PC-3 (cell line): Measurements from ENCODE around the gene BTBD2. TPM values are rescaled to one million over a fixed set of nuclear protein-coding genes. Genes with fewer than 3 reads are reported as not detected.
A peak's percentile ranks its signal among the peaks of the same experiment; 100 is the strongest.

ENCODE experiments used
- ATAC-seq: fragments of 200-7000 bp; cut with Tn5 transposase; 2 replicates; pipeline ENCODE4 v1.9.1; 2020; ENCODE audit warnings: mild to moderate bottlenecking, moderate library complexity
- BruUV-seq: library from RNA; stranded (reverse); fragments of 400-500 nt; replicated peaks from 2 replicates; lab custom pipeline; 2021; lab: Mats Ljungman, UMichigan
- CTCF ChIA-PET: fragments of 300-600 bp; sonication (Branson Sonifier 250); formaldehyde crosslinking; loops from one replicate; lab custom pipeline; 2022; ENCODE audit warnings: antibody characterized with exemption; lab: Charles Lee
- POLR2A ChIA-PET: fragments of 300-600 bp; sonication (Branson Sonifier 250); formaldehyde crosslinking; loops from one replicate; lab custom pipeline; 2022; ENCODE audit warnings: antibody characterized with exemption; ENCODE audit not compliant: unreplicated experiment; lab: Charles Lee
- DNase-seq: peaks from one replicate; pipeline ENCODE4 v3.0.0-alpha.2; 2015
- H2AFZ ChIP-seq: fragments of 300-600 bp; sonication (generic); 2 replicates; pipeline ENCODE4 v1.6.0; 2016; ENCODE audit warnings: antibody characterized with exemption, low read length
- H3F3A ChIP-seq: fragments of 300-600 bp; sonication (generic); one replicate; pipeline ENCODE4 v1.6.0; 2017; ENCODE audit warnings: antibody characterized with exemption, low read length, control low read depth, mild to moderate bottlenecking; ENCODE audit not compliant: unreplicated experiment
- H3K27ac ChIP-seq: fragments of 300-600 bp; sonication (generic); 2 replicates; pipeline ENCODE4 v1.5.1; 2016; ENCODE audit warnings: mild to moderate bottlenecking, low read length
- H3K27me3 ChIP-seq: fragments of 300-600 bp; sonication (generic); 2 replicates; pipeline ENCODE4 v1.6.1; 2016; ENCODE audit warnings: low read length, mixed read lengths
- H3K36me3 ChIP-seq: fragments of 300-600 bp; sonication (generic); 2 replicates; pipeline ENCODE4 v1.6.1; 2016; ENCODE audit warnings: low read depth, mixed run types, low read length, mixed read lengths
- H3K4me1 ChIP-seq: fragments of 300-600 bp; sonication (generic); 2 replicates; pipeline ENCODE4 v1.5.1; 2016; ENCODE audit warnings: low read length; ENCODE audit not compliant: insufficient read depth
- H3K4me2 ChIP-seq: fragments of 300-600 bp; sonication (generic); 2 replicates; pipeline ENCODE4 v1.6.0; 2016; ENCODE audit warnings: low read length
- H3K4me3 ChIP-seq: fragments of 300-600 bp; sonication (generic); 2 replicates; pipeline ENCODE4 v1.5.1; 2016; ENCODE audit warnings: mild to moderate bottlenecking, low read length, mixed read lengths
- H3K79me2 ChIP-seq: fragments of 300-600 bp; sonication (generic); 2 replicates; pipeline ENCODE4 v1.6.1; 2017; ENCODE audit warnings: low read length, mixed read lengths
- H3K9ac ChIP-seq: fragments of 300-600 bp; sonication (generic); 2 replicates; pipeline ENCODE4 v1.6.0; 2016; ENCODE audit warnings: mild to moderate bottlenecking, low read length
- H3K9me2 ChIP-seq: fragments of 300-600 bp; sonication (generic); replicated peaks from 2 replicates; pipeline ENCODE4 v1.6.1; 2016; ENCODE audit warnings: mixed run types, low read length, mixed read lengths
- H3K9me3 ChIP-seq: fragments of 300-600 bp; sonication (generic); 2 replicates; pipeline ENCODE4 v1.6.1; 2016; ENCODE audit warnings: low read length, mixed read lengths
- H4K20me1 ChIP-seq: fragments of 300-600 bp; sonication (generic); 2 replicates; pipeline ENCODE4 v1.6.1; 2016; ENCODE audit warnings: low read length, mixed read lengths
- EZH2 ChIP-seq: fragments of 300-600 bp; sonication (generic); IDR thresholded peaks from one replicate; pipeline ENCODE4 v1.6.1; 2017; ENCODE audit warnings: antibody characterized with exemption, mild to moderate bottlenecking, low read length; ENCODE audit not compliant: unreplicated experiment
- EZH2phosphoT487 ChIP-seq: fragments of 300-600 bp; sonication (generic); IDR thresholded peaks from 2 replicates; pipeline ENCODE4 v1.6.1; 2018; ENCODE audit warnings: mild to moderate bottlenecking, antibody characterized with exemption, low read length, borderline replicate concordance
- intact Hi-C: fragments of 100-400 bp; cut with micrococcal nuclease; formaldehyde crosslinking; loops from 2 replicates; pipeline ENCODE4 v1.9.0; 2023
- total RNA-seq: library from RNA; depleted of rRNA; stranded (reverse); fragments of >200 nt; gene quantifications from 2 replicates; pipeline ENCODE4 v1.2.3, GENCODE V29; 2014
- TF ChIP-seq, protein P1 (sequence below): fragments of 300-600 bp; sonication (generic); conservative IDR thresholded peaks from 2 replicates; pipeline ENCODE4 v1.5.1; 2017; ENCODE audit warnings: antibody characterized with exemption, low read depth, mild to moderate bottlenecking, low read length

Gene BTBD2
- total RNA-seq, 1 experiment from 2014 or later, result 72.0 TPM

DNA sequence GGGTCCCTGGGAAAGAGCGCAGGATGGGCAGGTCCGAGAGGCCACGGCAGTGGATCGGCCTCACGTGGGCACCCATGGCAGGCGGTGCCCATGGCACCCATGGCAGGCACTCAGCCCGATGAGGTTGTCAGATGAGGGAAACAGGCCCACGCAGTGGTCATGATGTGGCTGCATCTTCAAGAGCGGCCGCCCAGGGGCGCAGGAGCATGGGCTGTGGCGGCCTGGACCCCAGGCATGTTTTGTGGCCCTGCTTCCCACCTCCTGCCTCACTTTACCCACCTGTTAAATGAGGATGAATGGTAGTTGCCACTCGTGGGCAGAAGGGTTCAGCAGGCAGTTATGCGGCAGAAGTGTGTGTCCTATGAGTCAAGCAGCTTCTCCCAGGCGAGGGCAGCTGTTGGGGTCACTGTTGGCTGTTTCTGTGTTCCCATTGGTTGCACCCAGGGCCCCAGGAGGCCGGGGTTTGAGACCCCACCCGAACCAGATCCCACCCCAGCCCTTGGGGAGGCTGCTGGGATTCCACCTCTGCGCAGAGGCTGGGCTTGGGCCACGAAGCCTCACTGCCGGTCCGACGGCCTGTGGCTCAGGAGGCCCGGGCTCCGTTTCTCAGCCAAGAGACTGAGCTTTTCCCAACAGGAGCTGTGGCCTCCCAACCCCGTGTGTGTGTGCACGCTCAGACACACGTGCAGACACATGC lies 44.6 kb downstream of the BTBD2 start:
- no peaks in the 10 kb centered on the region for H3K9me2 ChIP-seq
- no peaks in the 10 kb centered on the region for H3K27me3 ChIP-seq
- H2AFZ ChIP-seq, result no peak overlapping the region
- intact Hi-C loops, result loop anchor here (5.0 kb wide), 1 partner anchor 39 kb away; no protein-coding TSS in a partner anchor
- H3K4me1 ChIP-seq, result peaks cover 23% of the 10 kb centered on the region
- H3K4me3 ChIP-seq, result no peak overlapping the region
- H3K79me2 ChIP-seq, result peaks cover 29% of the 10 kb centered on the region
- TF ChIP-seq, protein P1, sequence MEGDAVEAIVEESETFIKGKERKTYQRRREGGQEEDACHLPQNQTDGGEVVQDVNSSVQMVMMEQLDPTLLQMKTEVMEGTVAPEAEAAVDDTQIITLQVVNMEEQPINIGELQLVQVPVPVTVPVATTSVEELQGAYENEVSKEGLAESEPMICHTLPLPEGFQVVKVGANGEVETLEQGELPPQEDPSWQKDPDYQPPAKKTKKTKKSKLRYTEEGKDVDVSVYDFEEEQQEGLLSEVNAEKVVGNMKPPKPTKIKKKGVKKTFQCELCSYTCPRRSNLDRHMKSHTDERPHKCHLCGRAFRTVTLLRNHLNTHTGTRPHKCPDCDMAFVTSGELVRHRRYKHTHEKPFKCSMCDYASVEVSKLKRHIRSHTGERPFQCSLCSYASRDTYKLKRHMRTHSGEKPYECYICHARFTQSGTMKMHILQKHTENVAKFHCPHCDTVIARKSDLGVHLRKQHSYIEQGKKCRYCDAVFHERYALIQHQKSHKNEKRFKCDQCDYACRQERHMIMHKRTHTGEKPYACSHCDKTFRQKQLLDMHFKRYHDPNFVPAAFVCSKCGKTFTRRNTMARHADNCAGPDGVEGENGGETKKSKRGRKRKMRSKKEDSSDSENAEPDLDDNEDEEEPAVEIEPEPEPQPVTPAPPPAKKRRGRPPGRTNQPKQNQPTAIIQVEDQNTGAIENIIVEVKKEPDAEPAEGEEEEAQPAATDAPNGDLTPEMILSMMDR, result no peak
- TF ChIP-seq EZH2, result no peak
- TF ChIP-seq EZH2phosphoT487, result no peak
- CTCF ChIA-PET, result no interaction called here
- no peaks in the 10 kb centered on the region for H3K36me3 ChIP-seq
- no peaks in the 10 kb centered on the region for H4K20me1 ChIP-seq
- POLR2A ChIA-PET, result interaction anchor here (0.5 kb wide), 2 partner anchors 25 to 438 kb away, joined by 3 read pairs; no protein-coding TSS in a partner anchor
- H3F3A ChIP-seq, result no peaks in the 10 kb centered on the region
- no TSS peak for BruUV-seq
- H3K9me3 ChIP-seq, result no peaks in the 10 kb centered on the region
- H3K9ac ChIP-seq, result peak overlapping the region; percentile 1; the same call in 1 of the 2 replicates
- ATAC-seq, result peak; percentile 25
- H3K27ac ChIP-seq, result peak overlapping the region; percentile 87
- peak overlapping the region; percentile 50 for H3K4me2 ChIP-seq
- DNase-seq, result peak; percentile 7

DNA sequence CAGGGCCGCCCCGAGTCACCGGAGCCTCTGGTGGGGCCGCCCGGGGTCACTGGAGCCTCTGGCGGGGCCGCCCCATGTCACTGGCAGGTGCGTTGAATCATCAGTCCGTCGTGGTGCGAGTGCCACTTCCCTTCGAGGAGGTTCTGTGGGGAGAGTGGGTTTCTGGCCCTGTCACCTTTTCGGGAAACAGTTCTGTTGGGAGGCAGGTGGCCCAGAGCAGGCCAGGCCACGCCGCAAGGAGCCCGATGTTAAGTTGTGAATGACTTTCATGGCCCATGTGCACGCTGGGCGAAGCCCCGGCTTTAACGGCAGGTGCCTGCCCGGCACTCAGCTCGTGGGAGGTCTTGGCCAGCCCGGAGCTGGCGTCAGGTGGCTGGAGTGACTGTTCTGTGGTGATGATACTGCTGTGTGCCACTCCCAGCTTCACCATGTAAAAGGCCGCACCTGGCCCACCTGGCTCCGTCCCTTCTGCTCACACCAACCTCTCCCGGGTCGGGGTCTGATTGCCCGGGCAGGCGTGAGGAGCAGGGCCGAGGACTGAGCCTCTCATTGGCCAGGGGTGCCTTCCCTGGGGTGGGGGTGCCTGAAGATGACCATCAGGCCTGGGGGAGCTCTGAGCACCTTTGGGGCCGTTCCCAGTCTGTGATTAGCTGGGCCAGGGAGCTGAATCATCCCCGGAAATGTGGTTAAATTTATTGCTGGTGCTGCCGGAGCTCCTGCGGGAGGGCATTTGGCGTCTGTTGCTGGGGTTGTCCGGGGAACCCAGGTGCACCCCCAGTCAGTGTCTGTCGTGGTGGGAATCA lies 45.3 kb downstream of the BTBD2 start:
- CTCF ChIA-PET, result no interaction called here
- peak; percentile 79 for DNase-seq
- no peaks in the 10 kb centered on the region for H3K36me3 ChIP-seq
- H3K9me2 ChIP-seq, result no peaks in the 10 kb centered on the region
- peak overlapping the region; percentile 40 for H3K9ac ChIP-seq
- ATAC-seq, result peak; percentile 90
- 0 out of 2 replicates have a peak overlapping the region, but pooled peaks have one; percentile 4 for H2AFZ ChIP-seq
- peaks cover 23% of the 10 kb centered on the region for H3K4me1 ChIP-seq
- peak overlapping the region; percentile 50 for H3K4me2 ChIP-seq
- TF ChIP-seq EZH2phosphoT487 (no peak), EZH2 (no peak)
- TF ChIP-seq, protein P1, result no peak
- POLR2A ChIA-PET, result interaction anchor here (0.5 kb wide), 2 partner anchors 24 to 437 kb away, joined by 3 read pairs; no protein-coding TSS in a partner anchor
- peaks cover 29% of the 10 kb centered on the region for H3K79me2 ChIP-seq
- no peaks in the 10 kb centered on the region for H3F3A ChIP-seq
- no peak overlapping the region for H3K4me3 ChIP-seq
- intact Hi-C loops, result loop anchor here (5.0 kb wide), 1 partner anchor 38 kb away; no protein-coding TSS in a partner anchor
- H3K27me3 ChIP-seq, result no peaks in the 10 kb centered on the region
- no peaks in the 10 kb centered on the region for H4K20me1 ChIP-seq
- no TSS peak for BruUV-seq
- H3K27ac ChIP-seq, result peak overlapping the region; percentile 87
- H3K9me3 ChIP-seq, result no peaks in the 10 kb centered on the region
